HCT116 (cell line): ENCODE results near the gene SLC26A9. TPM values are rescaled to one million over a fixed set of nuclear protein-coding genes. Genes with fewer than 3 reads are reported as not detected.

Experiments
- ATAC-seq: fragments of 200-7000 bp; cut with Tn5 transposase; 2 replicates; pipeline ENCODE4 v1.9.1; 2020; ENCODE audit warnings: mild to moderate bottlenecking, moderate library complexity
- BruUV-seq: library from RNA; stranded (reverse); fragments of 400-500 nt; replicated peaks from 2 replicates; lab custom pipeline; 2021; lab: Mats Ljungman, UMichigan
- CTCF ChIA-PET: fragments of 300-600 bp; sonication (Branson Sonifier 250); formaldehyde crosslinking; loops from one replicate; lab custom pipeline; 2021; ENCODE audit warnings: antibody characterized with exemption; lab: Charles Lee
- POLR2A ChIA-PET: fragments of 300-600, 350-600 bp; sonication (Branson Sonifier 250); formaldehyde crosslinking; loops from one replicate; lab custom pipeline; 2021; ENCODE audit warnings: antibody characterized with exemption; lab: Charles Lee
- RAD21 ChIA-PET, 2 experiments: fragments of 300-600 bp; sonication (Branson Sonifier 250); formaldehyde crosslinking; loops; one replicate each; lab custom pipeline; 2023; ENCODE audit warnings: low total read pairs in 2 of 2; ENCODE audit not compliant: uncharacterized antibody in 2 of 2, unreplicated experiment in 2 of 2, low non-redundant PET in 1 of 2; lab: Charles Lee
- DNase-seq: peaks from one replicate; pipeline ENCODE4 v3.0.0-alpha.2; 2010; ENCODE audit warnings: low read depth, low spot score
- H2AFZ ChIP-seq: fragments of 200-600 bp; shearing (Covaris generic), sonication (generic); 2 replicates; pipeline ENCODE4 v1.6.1; 2017; ENCODE audit warnings: low read depth, mixed run types, mixed read lengths, antibody characterized with exemption, low read length; ENCODE audit not compliant: poor library complexity, severe bottlenecking
- H3K27ac ChIP-seq: 2 replicates; pipeline ENCODE4 v1.5.1; 2012; ENCODE audit warnings: low read depth, low read length
- H3K27me3 ChIP-seq: fragments of 200-600 bp; sonication (generic); 2 replicates; pipeline ENCODE4 v1.6.1; 2016; ENCODE audit warnings: mixed run types, low read length, mixed read lengths; ENCODE audit not compliant: insufficient read depth
- H3K36me3 ChIP-seq, 2 experiments: fragments of 200-500 bp in 1 of 2; fragments of 200-600 bp in 1 of 2; sonication (Bioruptor generic) in 1 of 2; sonication (generic) in 1 of 2; 2 replicates each; pipeline versions ENCODE4 v1.5.1 to v1.6.1; 2014 to 2016; ENCODE audit warnings: low read length in 2 of 2, inconsistent platforms in 1 of 2, mixed read lengths in 1 of 2, mixed run types in 1 of 2; ENCODE audit not compliant: insufficient read depth in 2 of 2, control insufficient read depth in 1 of 2
- H3K4me1 ChIP-seq, 2 experiments: fragments of 200-600 bp in 1 of 2; sonication (generic) in 1 of 2; 2 replicates each; pipeline versions ENCODE4 v1.5.1 to v1.6.1; 2012 to 2017; ENCODE audit warnings: low read length in 2 of 2, inconsistent platforms in 1 of 2, mild to moderate bottlenecking in 1 of 2, mixed read lengths in 1 of 2, mixed run types in 1 of 2, moderate library complexity in 1 of 2; ENCODE audit not compliant: insufficient read depth in 2 of 2, control insufficient read depth in 1 of 2
- H3K4me2 ChIP-seq: fragments of 200-600 bp; sonication (generic); 2 replicates; pipeline ENCODE4 v1.6.1; 2017; ENCODE audit warnings: mixed run types, low read length, mixed read lengths
- H3K4me3 ChIP-seq, 2 experiments: fragments of 200-600 bp in 1 of 2; sonication (generic) in 1 of 2; replicated peaks in 1 of 2; 2 replicates each; pipeline ENCODE4 v1.5.1; 2011 to 2016; ENCODE audit warnings: low read length in 2 of 2, control low read depth in 1 of 2, low read depth in 1 of 2, mild to moderate bottlenecking in 1 of 2, mixed read lengths in 1 of 2, mixed run types in 1 of 2
- H3K79me2 ChIP-seq: fragments of 200-600 bp; sonication (generic); 2 replicates; pipeline ENCODE4 v1.6.1; 2017; ENCODE audit warnings: mild to moderate bottlenecking, mixed run types, low read length, moderate library complexity, mixed read lengths; ENCODE audit not compliant: insufficient read depth
- H3K9ac ChIP-seq: fragments of 200-600 bp; sonication (generic); 2 replicates; pipeline ENCODE4 v1.6.1; 2016; ENCODE audit warnings: low read length, mixed read lengths
- H3K9me2 ChIP-seq: fragments of 200-600 bp; sonication (generic), shearing (Covaris generic); 2 replicates; pipeline ENCODE4 v1.6.1; 2017; ENCODE audit warnings: mixed run types, mild to moderate bottlenecking, moderate library complexity; ENCODE audit not compliant: insufficient read depth
- H3K9me3 ChIP-seq, 2 experiments: fragments of 200-500 bp in 1 of 2; fragments of 200-600 bp in 1 of 2; sonication (Bioruptor generic) in 1 of 2; sonication (generic) in 1 of 2; 2 replicates each; pipeline ENCODE4 v1.6.1; 2014 to 2017; ENCODE audit warnings: low read length in 2 of 2, mixed read lengths in 2 of 2, inconsistent platforms in 1 of 2, low read depth in 1 of 2, mild to moderate bottlenecking in 1 of 2, mixed run types in 1 of 2, moderate library complexity in 1 of 2; ENCODE audit not compliant: control insufficient read depth in 1 of 2, insufficient read depth in 1 of 2
- H4K20me1 ChIP-seq: fragments of 200-600 bp; sonication (generic), shearing (Covaris generic); 2 replicates; pipeline ENCODE4 v1.6.1; 2017; ENCODE audit warnings: mixed run types, mild to moderate bottlenecking, moderate library complexity; ENCODE audit not compliant: insufficient read depth
- EGR1 ChIP-seq: IDR thresholded peaks from 2 replicates; pipeline ENCODE4 v1.6.1; 2012; ENCODE audit warnings: low read depth
- ELF1 ChIP-seq: IDR thresholded peaks from 2 replicates; pipeline ENCODE4 v1.6.1; 2012; ENCODE audit warnings: low read depth, borderline replicate concordance
- EZH2phosphoT487 ChIP-seq: fragments of 200-600 bp; IDR thresholded peaks from 2 replicates; pipeline ENCODE4 v1.6.1; 2018; ENCODE audit warnings: antibody characterized with exemption, borderline replicate concordance
- FOSL1 ChIP-seq: IDR thresholded peaks from 2 replicates; pipeline ENCODE4 v1.6.1; 2012; ENCODE audit warnings: low read depth
- JUND ChIP-seq: IDR thresholded peaks from 2 replicates; pipeline ENCODE4 v1.6.1; 2012
- POLR2A ChIP-seq: IDR thresholded peaks from 2 replicates; pipeline ENCODE4 v1.7.0; 2011; ENCODE audit warnings: borderline replicate concordance; ENCODE audit not compliant: insufficient read depth, insufficient read length; ENCODE audit errors: extremely low read depth
- POLR2AphosphoS5 ChIP-seq: IDR thresholded peaks from 2 replicates; pipeline ENCODE4 v1.6.1; 2011; ENCODE audit warnings: mild to moderate bottlenecking, low read depth, low read length, moderate library complexity
- SIN3A ChIP-seq: IDR thresholded peaks from 2 replicates; pipeline ENCODE4 v1.6.1; 2012; ENCODE audit warnings: low read depth
- SP1 ChIP-seq: IDR thresholded peaks from 2 replicates; pipeline ENCODE4 v1.6.1; 2012; ENCODE audit warnings: low read depth
- SRF ChIP-seq: IDR thresholded peaks from 2 replicates; pipeline ENCODE4 v1.6.1; 2012; ENCODE audit warnings: low read depth
- TCF7L2 ChIP-seq: IDR thresholded peaks from 2 replicates; pipeline ENCODE4 v1.7.0; 2011; ENCODE audit warnings: borderline replicate concordance, inconsistent platforms; ENCODE audit not compliant: insufficient read depth, insufficient read length; ENCODE audit errors: extremely low read depth
- YY1 ChIP-seq: IDR thresholded peaks from 2 replicates; pipeline ENCODE4 v1.6.1; 2011; ENCODE audit warnings: low read length, low read depth, moderate library complexity, mild to moderate bottlenecking; ENCODE audit not compliant: insufficient replicate concordance; ENCODE audit errors: extremely low read depth
- ZFX ChIP-seq: fragments of 450-650 bp; IDR thresholded peaks from 2 replicates; pipeline ENCODE4 v1.6.1; 2017
- ZNF274 ChIP-seq: fragments of 200-500 bp; sonication (Bioruptor generic); IDR thresholded peaks from 2 replicates; pipeline ENCODE4 v1.6.1; 2014; ENCODE audit warnings: mild to moderate bottlenecking, low read depth, low read length, inconsistent platforms
- intact Hi-C: fragments of 100-400 bp; cut with micrococcal nuclease; formaldehyde crosslinking; loops from 2 replicates; pipeline ENCODE4 v1.10.0; 2022
- total RNA-seq: library from RNA; stranded (reverse); gene quantifications from one replicate; pipeline ENCODE4 v1.2.1, GENCODE V29; 2021; ENCODE audit not compliant: unreplicated experiment
- TF ChIP-seq, protein P1 (sequence below): IDR thresholded peaks from 2 replicates; pipeline ENCODE4 v1.6.1; 2012; ENCODE audit warnings: low read depth
- TF ChIP-seq, protein P2 (sequence below), 3 experiments: fragments of 200-600 bp in 1 of 3; sonication (generic) in 1 of 3; IDR thresholded peaks in 2 of 3; conservative IDR thresholded peaks in 1 of 3; 2 replicates each; pipeline ENCODE4 v1.5.1; 2012 to 2017; ENCODE audit warnings: low read depth in 2 of 3, low read length in 2 of 3, antibody characterized with exemption in 1 of 3, borderline replicate concordance in 1 of 3, control low read depth in 1 of 3, mild to moderate bottlenecking in 1 of 3, mixed read lengths in 1 of 3, mixed run types in 1 of 3, moderate library complexity in 1 of 3; ENCODE audit not compliant: insufficient read depth in 1 of 3
- TF ChIP-seq, protein P3 (sequence below): IDR thresholded peaks from 2 replicates; pipeline ENCODE4 v1.6.1; 2012

SLC26A9 gene
- total RNA-seq, 1 experiment from 2014 or later = not detected

DNA sequence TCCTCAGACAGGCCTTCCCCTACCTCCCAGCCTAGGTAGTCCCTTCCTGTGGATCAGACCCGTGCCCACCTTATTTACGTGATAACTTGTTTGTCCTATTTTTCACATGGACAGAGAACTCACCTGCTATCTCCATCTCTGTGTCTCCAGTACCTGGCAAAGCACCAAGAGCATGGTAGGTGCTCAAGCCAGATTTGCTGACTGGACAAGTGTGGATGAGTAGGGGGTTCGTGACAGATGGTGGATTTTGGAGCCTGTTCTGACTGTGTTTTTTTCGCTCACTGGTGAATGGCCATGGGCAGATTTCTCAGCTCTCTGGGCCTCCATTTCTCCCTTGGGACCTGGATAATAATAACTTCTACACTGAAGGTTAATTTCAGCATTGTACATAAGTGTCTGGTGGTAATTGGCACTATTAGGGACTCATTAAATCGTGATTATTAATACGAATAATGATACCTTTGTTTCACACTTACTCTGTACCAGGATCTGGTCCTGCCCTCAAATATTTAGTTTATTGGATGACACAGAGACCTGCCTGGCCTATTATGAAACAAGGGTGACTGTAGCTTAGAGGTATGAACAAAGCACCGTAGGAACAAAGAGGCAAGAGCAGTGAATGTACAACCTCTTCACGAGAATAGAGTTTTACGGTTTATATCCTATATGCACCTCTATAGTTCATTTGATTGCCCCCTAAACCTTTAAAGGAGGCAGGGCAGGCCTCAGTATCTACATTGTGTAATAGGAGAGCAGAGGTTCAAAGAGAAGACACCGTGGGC is 24.5 kb upstream of the SLC26A9 start:
- Histone ChIP-seq H3K9ac (no peak overlapping the region), H3K9me2 (no peaks in the 10 kb centered on the region), H3K79me2 (no peaks in the 10 kb centered on the region), H3K27ac (no peak overlapping the region), H3K27me3 (no peaks in the 10 kb centered on the region), H4K20me1 (no peaks in the 10 kb centered on the region), H3K4me3 (no peak overlapping the region), H2AFZ (no peak overlapping the region)
- DNase-seq (no peak), ATAC-seq (no peak)
- RAD21 ChIA-PET = no interaction called here
- intact Hi-C loops = no loop called here
- TF ChIP-seq YY1 (no peak), SIN3A (no peak), TCF7L2 (no peak), FOSL1 (no peak), SRF (no peak), POLR2A (no peak), EZH2phosphoT487 (no peak), JUND (no peak), ZFX (no peak), POLR2AphosphoS5 (no peak), EGR1 (no peak), SP1 (no peak), ELF1 (no peak), ZNF274 (no peak)
- TF ChIP-seq, protein P1, sequence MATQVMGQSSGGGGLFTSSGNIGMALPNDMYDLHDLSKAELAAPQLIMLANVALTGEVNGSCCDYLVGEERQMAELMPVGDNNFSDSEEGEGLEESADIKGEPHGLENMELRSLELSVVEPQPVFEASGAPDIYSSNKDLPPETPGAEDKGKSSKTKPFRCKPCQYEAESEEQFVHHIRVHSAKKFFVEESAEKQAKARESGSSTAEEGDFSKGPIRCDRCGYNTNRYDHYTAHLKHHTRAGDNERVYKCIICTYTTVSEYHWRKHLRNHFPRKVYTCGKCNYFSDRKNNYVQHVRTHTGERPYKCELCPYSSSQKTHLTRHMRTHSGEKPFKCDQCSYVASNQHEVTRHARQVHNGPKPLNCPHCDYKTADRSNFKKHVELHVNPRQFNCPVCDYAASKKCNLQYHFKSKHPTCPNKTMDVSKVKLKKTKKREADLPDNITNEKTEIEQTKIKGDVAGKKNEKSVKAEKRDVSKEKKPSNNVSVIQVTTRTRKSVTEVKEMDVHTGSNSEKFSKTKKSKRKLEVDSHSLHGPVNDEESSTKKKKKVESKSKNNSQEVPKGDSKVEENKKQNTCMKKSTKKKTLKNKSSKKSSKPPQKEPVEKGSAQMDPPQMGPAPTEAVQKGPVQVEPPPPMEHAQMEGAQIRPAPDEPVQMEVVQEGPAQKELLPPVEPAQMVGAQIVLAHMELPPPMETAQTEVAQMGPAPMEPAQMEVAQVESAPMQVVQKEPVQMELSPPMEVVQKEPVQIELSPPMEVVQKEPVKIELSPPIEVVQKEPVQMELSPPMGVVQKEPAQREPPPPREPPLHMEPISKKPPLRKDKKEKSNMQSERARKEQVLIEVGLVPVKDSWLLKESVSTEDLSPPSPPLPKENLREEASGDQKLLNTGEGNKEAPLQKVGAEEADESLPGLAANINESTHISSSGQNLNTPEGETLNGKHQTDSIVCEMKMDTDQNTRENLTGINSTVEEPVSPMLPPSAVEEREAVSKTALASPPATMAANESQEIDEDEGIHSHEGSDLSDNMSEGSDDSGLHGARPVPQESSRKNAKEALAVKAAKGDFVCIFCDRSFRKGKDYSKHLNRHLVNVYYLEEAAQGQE = no peak
- TF ChIP-seq, protein P2, sequence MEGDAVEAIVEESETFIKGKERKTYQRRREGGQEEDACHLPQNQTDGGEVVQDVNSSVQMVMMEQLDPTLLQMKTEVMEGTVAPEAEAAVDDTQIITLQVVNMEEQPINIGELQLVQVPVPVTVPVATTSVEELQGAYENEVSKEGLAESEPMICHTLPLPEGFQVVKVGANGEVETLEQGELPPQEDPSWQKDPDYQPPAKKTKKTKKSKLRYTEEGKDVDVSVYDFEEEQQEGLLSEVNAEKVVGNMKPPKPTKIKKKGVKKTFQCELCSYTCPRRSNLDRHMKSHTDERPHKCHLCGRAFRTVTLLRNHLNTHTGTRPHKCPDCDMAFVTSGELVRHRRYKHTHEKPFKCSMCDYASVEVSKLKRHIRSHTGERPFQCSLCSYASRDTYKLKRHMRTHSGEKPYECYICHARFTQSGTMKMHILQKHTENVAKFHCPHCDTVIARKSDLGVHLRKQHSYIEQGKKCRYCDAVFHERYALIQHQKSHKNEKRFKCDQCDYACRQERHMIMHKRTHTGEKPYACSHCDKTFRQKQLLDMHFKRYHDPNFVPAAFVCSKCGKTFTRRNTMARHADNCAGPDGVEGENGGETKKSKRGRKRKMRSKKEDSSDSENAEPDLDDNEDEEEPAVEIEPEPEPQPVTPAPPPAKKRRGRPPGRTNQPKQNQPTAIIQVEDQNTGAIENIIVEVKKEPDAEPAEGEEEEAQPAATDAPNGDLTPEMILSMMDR (IDR thresholded peaks at IDR 0.05 in 2 of 3, conservative IDR thresholded peaks at IDR 0.05 in 1 of 3; ENCODE audit: borderline replicate concordance in 1 of 3, insufficient read depth in 1 of 3, low read depth in 2 of 3, low read length in 2 of 3) = no peak
- TF ChIP-seq, protein P3, sequence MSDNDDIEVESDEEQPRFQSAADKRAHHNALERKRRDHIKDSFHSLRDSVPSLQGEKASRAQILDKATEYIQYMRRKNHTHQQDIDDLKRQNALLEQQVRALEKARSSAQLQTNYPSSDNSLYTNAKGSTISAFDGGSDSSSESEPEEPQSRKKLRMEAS = no peak
- TF ChIP-seq, all 23 proteins: peak for 0
- no peak overlapping the region for H3K4me2 ChIP-seq
- ChIA-PET CTCF (interaction anchor here (0.8 to 3.3 kb wide), 3 partner anchors 9 to 310 kb away, joined by 3 to 15 read pairs (median 8); no protein-coding TSS in a partner anchor), POLR2A (no interaction called here)
- no peaks in the 10 kb centered on the region for H3K36me3 ChIP-seq
- H3K4me1 ChIP-seq = no peaks in the 10 kb centered on the region
- no TSS peak for BruUV-seq
- no peaks in the 10 kb centered on the region for H3K9me3 ChIP-seq
